Caco-2 (cell line): ENCODE results near the gene DTNB. TPM values are rescaled to one million over a fixed set of nuclear protein-coding genes. Genes with fewer than 3 reads are reported as not detected.

ENCODE experiments used
- BruUV-seq: library from RNA; stranded (reverse); fragments of 400-500 nt; replicated peaks from 2 replicates; lab custom pipeline; 2021; lab: Mats Ljungman, UMichigan
- CTCF ChIA-PET: fragments of 300-600 bp; sonication (Branson Sonifier 250); formaldehyde crosslinking; loops from one replicate; lab custom pipeline; 2022; ENCODE audit warnings: antibody characterized with exemption; lab: Charles Lee
- POLR2A ChIA-PET: fragments of 300-600 bp; sonication (Branson Sonifier 250); formaldehyde crosslinking; loops from one replicate; lab custom pipeline; 2022; ENCODE audit warnings: antibody characterized with exemption; lab: Charles Lee
- DNase-seq, 2 experiments: peaks; one replicate each; pipeline versions ENCODE4 v3.0.0 to v3.0.0-alpha.2; 2020 to 2022
- H3K27me3 ChIP-seq: replicated peaks from 2 replicates; pipeline ENCODE4 v1.6.0; 2011; ENCODE audit warnings: low read length; ENCODE audit not compliant: control insufficient read depth, insufficient read depth
- H3K36me3 ChIP-seq: 2 replicates; pipeline ENCODE4 v1.5.1; 2011; ENCODE audit warnings: low read length; ENCODE audit not compliant: control insufficient read depth, insufficient read depth
- H3K4me1 ChIP-seq: fragments of 250-450 bp; sonication (Bioruptor Pico); 2 replicates; pipeline ENCODE4 v1.5.1; 2020; ENCODE audit warnings: mild to moderate bottlenecking
- H3K4me3 ChIP-seq: 2 replicates; pipeline ENCODE4 v1.5.1; 2011; ENCODE audit warnings: low read depth, mild to moderate bottlenecking, control low read depth, low read length
- H3K9me3 ChIP-seq: fragments of 250-450 bp; sonication (Bioruptor Pico); 2 replicates; pipeline ENCODE4 v1.5.1; 2020; ENCODE audit warnings: mild to moderate bottlenecking, moderate library complexity
- H3K27ac Mint-ChIP-seq: one replicate; pipeline ENCODE4 v1.8.0; 2022; ENCODE audit warnings: mixed read lengths; ENCODE audit not compliant: unreplicated experiment
- H3K27me3 Mint-ChIP-seq: one replicate; pipeline ENCODE4 v1.8.0; 2022; ENCODE audit warnings: mixed read lengths; ENCODE audit not compliant: insufficient read depth, unreplicated experiment
- H3K36me3 Mint-ChIP-seq: one replicate; pipeline ENCODE4 v1.8.0; 2022; ENCODE audit warnings: mild to moderate bottlenecking, mixed read lengths; ENCODE audit not compliant: insufficient read depth, unreplicated experiment
- H3K4me1 Mint-ChIP-seq: one replicate; pipeline ENCODE4 v1.8.0; 2022; ENCODE audit warnings: low read depth, mixed read lengths; ENCODE audit not compliant: unreplicated experiment
- H3K4me3 Mint-ChIP-seq: one replicate; pipeline ENCODE4 v1.8.0; 2022; ENCODE audit warnings: mild to moderate bottlenecking, moderate library complexity, mixed read lengths; ENCODE audit not compliant: unreplicated experiment
- H3K9me3 Mint-ChIP-seq: one replicate; pipeline ENCODE4 v1.8.0; 2022; ENCODE audit warnings: mixed read lengths; ENCODE audit not compliant: unreplicated experiment
- intact Hi-C: fragments of 100-400 bp; cut with micrococcal nuclease; formaldehyde crosslinking; loops from one replicate; pipeline ENCODE4 v1.10.0; 2022; ENCODE audit not compliant: unreplicated experiment
- total RNA-seq: library from RNA; stranded (reverse); gene quantifications from 2 replicates; pipeline ENCODE4 v1.2.3, GENCODE V29; 2022
- TF ChIP-seq, protein P1 (sequence below), 2 experiments: fragments of 200-600 bp in 1 of 2; IDR thresholded peaks; 1 replicate in 1 of 2; 2 replicates in 1 of 2; pipeline versions ENCODE4 v1.5.1 to v1.8.0; 2011 to 2022; ENCODE audit warnings: antibody characterized with exemption in 1 of 2, control low read depth in 1 of 2, inconsistent platforms in 1 of 2, low read depth in 1 of 2, low read length in 1 of 2, mild to moderate bottlenecking in 1 of 2, moderate library complexity in 1 of 2; ENCODE audit not compliant: insufficient read depth in 1 of 2, severe bottlenecking in 1 of 2, unreplicated experiment in 1 of 2

Gene DTNB
- total RNA-seq, 1 experiment from 2014 or later, result 50.4 TPM

DNA sequence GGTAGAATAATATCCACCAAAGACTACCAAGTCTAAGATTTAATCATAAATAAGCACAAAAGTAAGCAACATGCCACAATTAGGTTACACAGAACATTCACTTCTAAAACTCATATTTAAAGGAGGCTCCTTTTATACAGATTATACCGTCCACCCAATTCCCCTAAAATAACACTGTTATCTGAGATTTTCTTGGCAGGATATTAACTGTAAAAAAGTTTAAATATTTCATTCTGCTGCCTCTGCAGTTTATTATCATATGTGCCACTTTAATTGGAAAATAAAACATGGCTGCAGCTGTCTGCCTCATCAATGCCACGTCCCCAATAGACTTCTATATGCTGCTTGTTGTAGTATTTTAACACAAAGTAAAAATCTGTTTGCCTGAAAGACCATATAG lies 140.9 kb downstream of the DTNB start:
- Histone ChIP-seq H3K36me3 (no peaks in the 10 kb centered on the region; the same call in 1 of the 2 replicates), H3K4me3 (no peak overlapping the region), H3K27me3 (no peaks in the 10 kb centered on the region), H3K4me1 (peaks cover 3% of the 10 kb centered on the region; the same call in 1 of the 2 replicates), H3K9me3 (no peaks in the 10 kb centered on the region)
- H3K36me3 Mint-ChIP-seq, result peaks cover 34% of the 10 kb centered on the region
- H3K27me3 Mint-ChIP-seq, result no peaks in the 10 kb centered on the region
- H3K27ac Mint-ChIP-seq, result no peak overlapping the region
- ChIA-PET CTCF (interaction anchor here (0.7 kb wide), 2 partner anchors 161 to 305 kb away, joined by 4 to 5 read pairs; no protein-coding TSS in a partner anchor), POLR2A (no interaction called here)
- TF ChIP-seq, protein P1, sequence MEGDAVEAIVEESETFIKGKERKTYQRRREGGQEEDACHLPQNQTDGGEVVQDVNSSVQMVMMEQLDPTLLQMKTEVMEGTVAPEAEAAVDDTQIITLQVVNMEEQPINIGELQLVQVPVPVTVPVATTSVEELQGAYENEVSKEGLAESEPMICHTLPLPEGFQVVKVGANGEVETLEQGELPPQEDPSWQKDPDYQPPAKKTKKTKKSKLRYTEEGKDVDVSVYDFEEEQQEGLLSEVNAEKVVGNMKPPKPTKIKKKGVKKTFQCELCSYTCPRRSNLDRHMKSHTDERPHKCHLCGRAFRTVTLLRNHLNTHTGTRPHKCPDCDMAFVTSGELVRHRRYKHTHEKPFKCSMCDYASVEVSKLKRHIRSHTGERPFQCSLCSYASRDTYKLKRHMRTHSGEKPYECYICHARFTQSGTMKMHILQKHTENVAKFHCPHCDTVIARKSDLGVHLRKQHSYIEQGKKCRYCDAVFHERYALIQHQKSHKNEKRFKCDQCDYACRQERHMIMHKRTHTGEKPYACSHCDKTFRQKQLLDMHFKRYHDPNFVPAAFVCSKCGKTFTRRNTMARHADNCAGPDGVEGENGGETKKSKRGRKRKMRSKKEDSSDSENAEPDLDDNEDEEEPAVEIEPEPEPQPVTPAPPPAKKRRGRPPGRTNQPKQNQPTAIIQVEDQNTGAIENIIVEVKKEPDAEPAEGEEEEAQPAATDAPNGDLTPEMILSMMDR (IDR thresholded peaks at IDR 0.05; ENCODE audit: insufficient read depth in 1 of 2, low read depth in 1 of 2, low read length in 1 of 2, severe bottlenecking in 1 of 2, unreplicated experiment in 1 of 2), result no peak
- H3K9me3 Mint-ChIP-seq, result no peaks in the 10 kb centered on the region
- no TSS peak for BruUV-seq
- intact Hi-C loops, result no loop called here
- no peak overlapping the region for H3K4me3 Mint-ChIP-seq
- H3K4me1 Mint-ChIP-seq, result peaks cover 6% of the 10 kb centered on the region
- no peak for DNase-seq

DNA sequence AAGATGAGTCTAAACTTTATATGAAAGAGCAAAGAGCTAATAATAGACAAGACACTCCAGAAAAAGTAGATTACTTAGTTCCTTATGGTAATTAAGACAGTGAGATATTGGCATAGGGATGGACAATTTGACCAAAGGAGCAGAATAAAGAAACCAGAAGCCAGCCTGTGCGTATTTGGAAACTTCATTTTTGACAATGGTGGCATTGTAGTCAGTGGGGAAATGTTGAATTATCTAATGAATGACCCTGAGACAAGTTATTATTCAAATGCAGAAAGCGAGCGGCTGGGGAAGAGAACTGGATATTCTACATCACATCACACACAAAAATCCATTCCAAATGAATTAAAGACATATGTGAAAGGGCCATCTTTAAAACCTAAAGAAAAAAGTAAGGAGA lies 144.3 kb downstream of the DTNB start:
- H3K4me1 Mint-ChIP-seq, result peaks cover 6% of the 10 kb centered on the region
- Histone ChIP-seq H3K27me3 (no peaks in the 10 kb centered on the region), H3K4me3 (no peak overlapping the region), H3K36me3 (no peaks in the 10 kb centered on the region), H3K9me3 (no peaks in the 10 kb centered on the region), H3K4me1 (peaks cover 3% of the 10 kb centered on the region; the same call in 1 of the 2 replicates)
- no peaks in the 10 kb centered on the region for H3K9me3 Mint-ChIP-seq
- H3K27ac Mint-ChIP-seq, result no peak overlapping the region
- intact Hi-C loops, result no loop called here
- POLR2A ChIA-PET, result no interaction called here
- peaks cover 2% of the 10 kb centered on the region for H3K36me3 Mint-ChIP-seq
- CTCF ChIA-PET, result no interaction called here
- no peaks in the 10 kb centered on the region for H3K27me3 Mint-ChIP-seq
- no TSS peak for BruUV-seq
- TF ChIP-seq, protein P1 (IDR thresholded peaks at IDR 0.05; ENCODE audit: insufficient read depth in 1 of 2, low read depth in 1 of 2, low read length in 1 of 2, severe bottlenecking in 1 of 2, unreplicated experiment in 1 of 2), result no peak
- H3K4me3 Mint-ChIP-seq, result no peak overlapping the region
- no peak for DNase-seq

DNA sequence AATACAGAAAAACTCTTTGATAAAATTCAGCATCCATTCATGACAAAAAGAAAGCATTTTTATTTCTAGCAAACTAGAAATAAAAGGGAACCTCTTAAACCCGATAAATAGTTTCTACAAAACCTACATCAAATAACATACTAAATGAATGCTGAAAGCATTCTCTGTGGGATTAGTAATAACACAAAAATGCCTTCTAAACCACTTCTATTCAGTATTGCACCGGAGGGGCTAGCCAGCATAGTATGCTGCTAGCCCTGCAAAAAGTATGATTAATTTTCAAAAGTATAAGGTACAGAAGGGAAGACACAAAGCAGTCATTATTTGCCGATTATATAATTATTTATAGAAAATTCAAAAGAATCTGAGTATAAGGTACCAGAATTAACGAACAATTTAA lies 145.2 kb downstream of the DTNB start:
- intact Hi-C loops, result no loop called here

More for the DNA sequence above, 145.2 kb downstream of the DTNB start:
- no peaks in the 10 kb centered on the region for H3K9me3 Mint-ChIP-seq
- Histone ChIP-seq H3K4me1 (peaks cover 3% of the 10 kb centered on the region; the same call in 1 of the 2 replicates), H3K36me3 (no peaks in the 10 kb centered on the region), H3K4me3 (no peak overlapping the region), H3K9me3 (no peaks in the 10 kb centered on the region), H3K27me3 (no peaks in the 10 kb centered on the region)
- BruUV-seq, result no TSS peak
- H3K27ac Mint-ChIP-seq, result no peak overlapping the region
- H3K27me3 Mint-ChIP-seq, result no peaks in the 10 kb centered on the region
- no peaks in the 10 kb centered on the region for H3K4me1 Mint-ChIP-seq
- TF ChIP-seq, protein P1 (IDR thresholded peaks at IDR 0.05; ENCODE audit: insufficient read depth in 1 of 2, low read depth in 1 of 2, low read length in 1 of 2, severe bottlenecking in 1 of 2, unreplicated experiment in 1 of 2), result no peak
- no peak overlapping the region for H3K4me3 Mint-ChIP-seq
- no peaks in the 10 kb centered on the region for H3K36me3 Mint-ChIP-seq
- no peak for DNase-seq
- POLR2A ChIA-PET, result no interaction called here
- CTCF ChIA-PET, result no interaction called here
